Neural cell (in vitro differentiated cells): ENCODE measurements around the gene MOB3A. TPM values are rescaled to one million over a fixed set of nuclear protein-coding genes. Genes with fewer than 3 reads are reported as not detected.

Source experiments
- H2AFZ ChIP-seq: fragments of 200-600, 300-800 bp; sonication (generic), shearing (Covaris generic); 2 replicates; pipeline ENCODE4 v1.6.0; 2014; ENCODE audit warnings: low read depth, mild to moderate bottlenecking, antibody characterized with exemption, low read length, moderate library complexity
- H3F3A ChIP-seq: fragments of 200-600 bp; shearing (Covaris generic); 2 replicates; pipeline ENCODE4 v1.6.1; 2016; ENCODE audit warnings: mild to moderate bottlenecking, moderate library complexity, mixed read lengths, antibody characterized with exemption, low read length; ENCODE audit not compliant: insufficient read depth, poor library complexity, severe bottlenecking
- H3K27ac ChIP-seq: fragments of 200-600, 300-800 bp; sonication (generic), shearing (Covaris generic); 2 replicates; pipeline ENCODE4 v1.5.1; 2014; ENCODE audit warnings: mild to moderate bottlenecking, low read length, moderate library complexity
- H3K27me3 ChIP-seq: fragments of 300-800, 200-600 bp; sonication (generic), shearing (Covaris generic); 2 replicates; pipeline ENCODE4 v1.6.0; 2014; ENCODE audit warnings: mild to moderate bottlenecking, low read depth, low read length, moderate library complexity; ENCODE audit not compliant: insufficient read depth
- H3K36me3 ChIP-seq: fragments of 300-800, 200-600 bp; sonication (generic), shearing (Covaris generic); 2 replicates; pipeline ENCODE4 v1.5.1; 2014; ENCODE audit warnings: mild to moderate bottlenecking, antibody characterized with exemption, low read length, moderate library complexity; ENCODE audit not compliant: insufficient read depth
- H3K4me2 ChIP-seq: fragments of 300-800, 200-600 bp; sonication (generic), shearing (Covaris generic); 2 replicates; pipeline ENCODE4 v1.6.0; 2014; ENCODE audit warnings: mild to moderate bottlenecking, low read length
- H3K4me3 ChIP-seq: fragments of 300-800, 200-600 bp; sonication (generic), shearing (Covaris generic); 2 replicates; pipeline ENCODE4 v1.5.1; 2014; ENCODE audit warnings: mild to moderate bottlenecking, low read length, moderate library complexity
- H3K79me2 ChIP-seq: fragments of 200-600 bp; shearing (Covaris generic); replicated peaks from 2 replicates; pipeline ENCODE4 v1.6.0; 2014; ENCODE audit warnings: mild to moderate bottlenecking, low read length, moderate library complexity; ENCODE audit not compliant: insufficient read depth
- H3K9ac ChIP-seq: fragments of 300-800, 200-600 bp; sonication (generic), shearing (Covaris generic); 2 replicates; pipeline ENCODE4 v1.6.1; 2016; ENCODE audit warnings: mild to moderate bottlenecking, low read length, mixed read lengths
- H3K9me2 ChIP-seq: fragments of 200-600 bp; shearing (Covaris generic); 2 replicates; pipeline ENCODE4 v1.6.1; 2016; ENCODE audit warnings: mild to moderate bottlenecking, low read length, mixed read lengths; ENCODE audit not compliant: insufficient read depth
- H3K9me3 ChIP-seq: fragments of 200-600, 300-800 bp; sonication (generic), shearing (Covaris generic); 2 replicates; pipeline ENCODE4 v1.6.1; 2016; ENCODE audit warnings: mild to moderate bottlenecking, mixed run types, low read length, moderate library complexity, mixed read lengths
- H4K20me1 ChIP-seq: fragments of 200-600 bp; shearing (Covaris generic); 2 replicates; pipeline ENCODE4 v1.6.1; 2016; ENCODE audit warnings: mild to moderate bottlenecking, mixed run types; ENCODE audit not compliant: insufficient read depth
- CTCF ChIP-seq: fragments of 450-650 bp; IDR thresholded peaks from 2 replicates; pipeline ENCODE4 v1.5.1; 2014; ENCODE audit warnings: antibody characterized with exemption, mild to moderate bottlenecking, moderate library complexity; ENCODE audit not compliant: poor library complexity, severe bottlenecking
- EP300 ChIP-seq: fragments of 450-650 bp; conservative IDR thresholded peaks from 2 replicates; pipeline ENCODE4 v1.6.1; 2014; ENCODE audit warnings: antibody characterized with exemption, mild to moderate bottlenecking, moderate library complexity; ENCODE audit not compliant: poor library complexity, severe bottlenecking
- EZH2 ChIP-seq: fragments of 200-600, 300-800 bp; shearing (Covaris generic), sonication (generic); IDR thresholded peaks from 2 replicates; pipeline ENCODE4 v1.6.1; 2014; ENCODE audit warnings: antibody characterized with exemption, low read length, borderline replicate concordance, mild to moderate bottlenecking; ENCODE audit not compliant: insufficient read depth, poor library complexity, severe bottlenecking
- MXI1 ChIP-seq: fragments of 450-650 bp; conservative IDR thresholded peaks from 2 replicates; pipeline ENCODE4 v1.6.1; 2014; ENCODE audit warnings: antibody characterized with exemption, mild to moderate bottlenecking; ENCODE audit not compliant: poor library complexity, severe bottlenecking
- POLR2AphosphoS5 ChIP-seq: IDR thresholded peaks from 2 replicates; pipeline ENCODE4 v1.6.1; 2012
- RAD21 ChIP-seq: fragments of 450-650 bp; conservative IDR thresholded peaks from 2 replicates; pipeline ENCODE4 v1.6.1; 2014; ENCODE audit warnings: antibody characterized with exemption, mild to moderate bottlenecking, moderate library complexity
- REST ChIP-seq: IDR thresholded peaks from 2 replicates; pipeline ENCODE4 v1.6.1; 2012; ENCODE audit warnings: borderline replicate concordance
- SMC3 ChIP-seq: fragments of 450-650 bp; conservative IDR thresholded peaks from 2 replicates; pipeline ENCODE4 v1.6.1; 2014; ENCODE audit warnings: antibody characterized with exemption, mild to moderate bottlenecking, moderate library complexity; ENCODE audit not compliant: poor library complexity
- TAF1 ChIP-seq: IDR thresholded peaks from 2 replicates; pipeline ENCODE4 v1.6.1; 2012; ENCODE audit warnings: low read depth
- polyA plus RNA-seq: library from polyadenylated mRNA; depleted of rRNA; stranded (reverse); fragments of >200 nt; gene quantifications from 2 replicates; pipeline ENCODE4 v1.2.3, GENCODE V29; 2014

MOB3A gene
- polyA plus RNA-seq, 1 donor from 2014 or later = 5.8 TPM

- Histone ChIP-seq H3K36me3 (no peaks in the 10 kb centered on the region), H2AFZ (no peak overlapping the region), H3K27ac (no peak overlapping the region), H3F3A (no peaks in the 10 kb centered on the region), H3K9me3 (no peaks in the 10 kb centered on the region), H4K20me1 (no peaks in the 10 kb centered on the region), H3K4me2 (no peak overlapping the region), H3K79me2 (no peaks in the 10 kb centered on the region), H3K27me3 (no peaks in the 10 kb centered on the region), H3K4me3 (no peak overlapping the region), H3K9me2 (no peaks in the 10 kb centered on the region), H3K9ac (no peak overlapping the region)
- TF ChIP-seq CTCF = no peak
- no peak for TF ChIP-seq POLR2AphosphoS5
- no peak for TF ChIP-seq RAD21
- no peak for TF ChIP-seq MXI1
- no peak for TF ChIP-seq REST
- TF ChIP-seq EP300 = no peak
- no peak for TF ChIP-seq SMC3
- TF ChIP-seq TAF1 = no peak
- TF ChIP-seq EZH2 = no peak
Measured at GRCh38 chr19:2037651-2038255, 58.4 kb downstream of the MOB3A start.

GRCh38 chr19:2036424-2036823 is 59.7 kb downstream of the MOB3A start:
- H3K4me2 ChIP-seq = no peak overlapping the region
- H3K27ac ChIP-seq = no peak overlapping the region
- no peaks in the 10 kb centered on the region for H3F3A ChIP-seq
- H3K9me2 ChIP-seq = no peaks in the 10 kb centered on the region
- no peak overlapping the region for H3K4me3 ChIP-seq
- H3K36me3 ChIP-seq = no peaks in the 10 kb centered on the region
- no peak overlapping the region for H3K9ac ChIP-seq
- H3K9me3 ChIP-seq = no peaks in the 10 kb centered on the region
- no peaks in the 10 kb centered on the region for H3K27me3 ChIP-seq
- TF ChIP-seq REST = no peak
- TF ChIP-seq MXI1 = no peak
- TF ChIP-seq RAD21 = no peak
- no peak for TF ChIP-seq EP300
- no peak for TF ChIP-seq POLR2AphosphoS5
- no peak for TF ChIP-seq SMC3
- no peak for TF ChIP-seq EZH2
- no peak for TF ChIP-seq TAF1
- H2AFZ ChIP-seq = no peak overlapping the region
- H3K79me2 ChIP-seq = no peaks in the 10 kb centered on the region
- H4K20me1 ChIP-seq = no peaks in the 10 kb centered on the region
